MCF 10A (cell line): ENCODE data around the gene KRT85. TPM values are rescaled to one million over a fixed set of nuclear protein-coding genes. Genes with fewer than 3 reads are reported as not detected.

Source experiments
- BruUV-seq: library from RNA; stranded (reverse); fragments of 400-500 nt; replicated peaks from 2 replicates; lab custom pipeline; 2021; lab: Mats Ljungman, UMichigan
- CTCF ChIA-PET: fragments of 300-600 bp; sonication (Branson Sonifier 250); formaldehyde crosslinking; extraction: SDS; loops from one replicate; lab custom pipeline; 2021; ENCODE audit warnings: antibody characterized with exemption, inconsistent platforms; lab: Yijun Ruan, JAX
- POLR2A ChIA-PET: fragments of 300-600, 350-650 bp; sonication (Branson Sonifier 250); formaldehyde crosslinking; extraction: SDS; loops from one replicate; lab custom pipeline; 2020; ENCODE audit warnings: antibody characterized with exemption, inconsistent platforms; lab: Yijun Ruan, JAX
- DNase-seq: peaks from one replicate; pipeline ENCODE4 v3.0.0-alpha.2; 2018; ENCODE audit not compliant: unreplicated experiment
- H3K27ac Mint-ChIP-seq: one replicate; pipeline ENCODE4 v1.8.0; 2022; ENCODE audit warnings: mild to moderate bottlenecking, low read depth, mixed read lengths; ENCODE audit not compliant: unreplicated experiment
- H3K27me3 Mint-ChIP-seq: one replicate; pipeline ENCODE4 v1.8.0; 2022; ENCODE audit warnings: mixed read lengths; ENCODE audit not compliant: insufficient read depth, unreplicated experiment
- H3K36me3 Mint-ChIP-seq: one replicate; pipeline ENCODE4 v1.8.0; 2022; ENCODE audit warnings: mild to moderate bottlenecking, moderate library complexity, mixed read lengths; ENCODE audit not compliant: insufficient read depth, unreplicated experiment
- H3K4me1 Mint-ChIP-seq: one replicate; pipeline ENCODE4 v1.8.0; 2022; ENCODE audit warnings: mixed read lengths; ENCODE audit not compliant: insufficient read depth, unreplicated experiment
- H3K4me3 Mint-ChIP-seq: one replicate; pipeline ENCODE4 v1.8.0; 2022; ENCODE audit warnings: mild to moderate bottlenecking, moderate library complexity, mixed read lengths; ENCODE audit not compliant: unreplicated experiment
- H3K9me3 Mint-ChIP-seq: one replicate; pipeline ENCODE4 v1.8.0; 2022; ENCODE audit warnings: mixed read lengths; ENCODE audit not compliant: unreplicated experiment
- CTCF ChIP-seq: fragments of 200-600 bp; IDR thresholded peaks from one replicate; pipeline ENCODE4 v1.8.0; 2022; ENCODE audit warnings: antibody characterized with exemption, mild to moderate bottlenecking; ENCODE audit not compliant: unreplicated experiment
- intact Hi-C: fragments of 100-400 bp; cut with micrococcal nuclease; formaldehyde crosslinking; loops from 2 replicates; pipeline ENCODE4 v1.14.1; 2022
- total RNA-seq: library from RNA; stranded (reverse); gene quantifications from 2 replicates; pipeline ENCODE4 v1.2.3, GENCODE V29; 2022

Gene KRT85
- total RNA-seq, 1 experiment from 2014 or later = 0.23 TPM

DNA sequence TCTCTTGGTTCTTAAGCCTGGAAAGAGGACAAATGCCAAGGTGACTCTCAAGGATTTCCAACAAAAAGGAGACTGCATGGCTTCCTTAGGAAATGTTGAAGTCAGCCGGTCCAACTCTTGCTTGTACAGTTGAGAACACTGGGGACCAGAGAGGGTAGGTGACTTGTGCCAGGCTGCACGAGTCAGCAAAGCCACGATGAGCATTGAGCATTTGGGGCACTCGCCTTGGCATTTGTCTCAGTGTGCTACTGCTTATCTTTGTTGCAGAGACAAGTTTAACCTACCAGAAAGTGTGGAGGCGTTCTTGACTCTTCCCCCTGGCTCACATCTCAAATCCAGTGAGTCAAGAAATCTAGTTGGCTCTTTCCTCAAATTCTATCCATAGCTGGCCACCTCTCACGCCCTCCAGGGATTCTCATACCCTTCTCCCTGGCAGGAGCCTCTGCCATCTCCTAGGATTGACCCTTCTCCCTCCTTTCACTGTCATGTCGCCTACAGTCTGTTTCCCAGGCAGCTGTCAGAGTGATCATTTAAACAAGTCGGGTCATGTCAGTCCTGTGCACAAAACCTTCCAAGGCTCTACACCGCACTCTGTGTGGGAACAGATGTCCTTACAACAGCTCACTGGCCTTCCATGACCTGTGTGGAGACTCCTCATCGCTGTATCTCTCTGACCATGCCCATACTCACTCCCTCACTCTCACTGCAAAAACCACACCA is 28.9 kb downstream of the KRT85 start:
- peak; percentile 81 for DNase-seq
- CTCF ChIA-PET = interaction anchor here (0.7 to 4.9 kb wide), 7 partner anchors 11 to 643 kb away, joined by 3 to 39 read pairs (median 4); no protein-coding TSS in a partner anchor
- H3K9me3 Mint-ChIP-seq = no peaks in the 10 kb centered on the region
- TF ChIP-seq CTCF = no peak
- peak overlapping the region; percentile 73 for H3K27ac Mint-ChIP-seq
- peak overlapping the region; percentile 39 for H3K4me3 Mint-ChIP-seq
- no peaks in the 10 kb centered on the region for H3K27me3 Mint-ChIP-seq
- H3K4me1 Mint-ChIP-seq = peaks cover 29% of the 10 kb centered on the region
- H3K36me3 Mint-ChIP-seq = no peaks in the 10 kb centered on the region
- BruUV-seq = no TSS peak
- POLR2A ChIA-PET = interaction anchor here (0.6 to 3.3 kb wide), 8 partner anchors 10 to 182 kb away, joined by 3 to 22 read pairs (median 3); partner anchors contain the start of genes KRT5 and KRT7
- intact Hi-C loops = no loop called here

DNA sequence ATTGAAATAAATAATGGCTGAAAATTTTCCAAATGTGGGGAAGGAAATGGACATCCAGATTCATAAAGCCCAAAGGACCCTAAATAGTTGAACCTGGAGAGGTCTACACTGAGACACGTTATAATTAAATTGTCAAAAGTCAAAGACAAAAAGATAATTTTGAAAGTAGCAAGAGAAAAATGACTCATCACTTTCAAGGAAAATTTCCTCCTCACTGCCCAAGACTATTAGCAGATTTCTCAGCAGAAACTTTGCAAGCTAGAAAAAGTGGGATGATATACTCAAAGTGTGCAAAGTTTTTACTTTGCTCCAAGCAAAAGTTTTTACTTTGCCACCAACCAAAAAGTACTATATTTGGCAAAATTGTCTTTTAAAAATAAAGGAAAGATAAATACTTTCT is 30.2 kb downstream of the KRT85 start:
- Mint-ChIP-seq H3K4me3 (no peak overlapping the region), H3K9me3 (no peaks in the 10 kb centered on the region), H3K27ac (no peak overlapping the region), H3K36me3 (no peaks in the 10 kb centered on the region), H3K4me1 (peaks cover 29% of the 10 kb centered on the region), H3K27me3 (no peaks in the 10 kb centered on the region)
- no peak for DNase-seq
- intact Hi-C loops = no loop called here
- no peak for TF ChIP-seq CTCF
- ChIA-PET CTCF (interaction anchor here (0.9 to 4.9 kb wide), 5 partner anchors 9 to 165 kb away, joined by 3 to 39 read pairs (median 5); no protein-coding TSS in a partner anchor), POLR2A (interaction anchor here (0.6 to 3.3 kb wide), 12 partner anchors 9 to 477 kb away, joined by 3 to 22 read pairs (median 3); partner anchors contain the start of gene KRT4)
- BruUV-seq = no TSS peak

- H3K9me3 Mint-ChIP-seq = no peaks in the 10 kb centered on the region
- DNase-seq = no peak
- TF ChIP-seq CTCF = no peak
- POLR2A ChIA-PET = interaction anchor here (0.7 to 3.3 kb wide), 9 partner anchors 9 to 189 kb away, joined by 3 to 22 read pairs (median 3); no protein-coding TSS in a partner anchor
- intact Hi-C loops = no loop called here
- H3K36me3 Mint-ChIP-seq = no peaks in the 10 kb centered on the region
- H3K27me3 Mint-ChIP-seq = no peaks in the 10 kb centered on the region
- no TSS peak for BruUV-seq
- no peak overlapping the region for H3K4me3 Mint-ChIP-seq
- no peak overlapping the region for H3K27ac Mint-ChIP-seq
- peaks cover 29% of the 10 kb centered on the region for H3K4me1 Mint-ChIP-seq
- CTCF ChIA-PET = interaction anchor here (0.6 to 4.9 kb wide), 5 partner anchors 9 to 165 kb away, joined by 3 to 39 read pairs (median 5); no protein-coding TSS in a partner anchor
Observed at GRCh38 chr12:52336641-52337040, 30.6 kb downstream of the KRT85 start.

GRCh38 chr12:52335598-52336262 is 31.6 kb downstream of the KRT85 start:
- DNase-seq = peak; percentile 27
- Mint-ChIP-seq H3K4me3 (no peak overlapping the region), H3K9me3 (no peaks in the 10 kb centered on the region), H3K27ac (no peak overlapping the region), H3K36me3 (no peaks in the 10 kb centered on the region), H3K27me3 (no peaks in the 10 kb centered on the region), H3K4me1 (peaks cover 29% of the 10 kb centered on the region)
- TF ChIP-seq CTCF = no peak
- POLR2A ChIA-PET = interaction anchor here (1.2 kb wide), 1 partner anchor 10 kb away, joined by 4 read pairs; no protein-coding TSS in a partner anchor
- intact Hi-C loops = no loop called here
- CTCF ChIA-PET = interaction anchor here (0.6 to 1.6 kb wide), 3 partner anchors 178 to 549 kb away, joined by 3 to 5 read pairs (median 3); no protein-coding TSS in a partner anchor
- BruUV-seq = no TSS peak
